K562 (cell line): Measurements from ENCODE around the gene CASP6. TPM values are rescaled to one million over a fixed set of nuclear protein-coding genes. Genes with fewer than 3 reads are reported as not detected.

Source experiments
- CBX1 ChIP-seq: sonication (generic); IDR thresholded peaks from 2 replicates; pipeline ENCODE4 v1.6.1; 2016; ENCODE audit warnings: antibody characterized with exemption, low read depth, mild to moderate bottlenecking
- CEBPG ChIP-seq, 3 experiments: fragments of 200-800 bp in 1 of 3; sonication (Bioruptor generic) in 1 of 3; sonication (generic) in 1 of 3; formaldehyde crosslinking in 1 of 3; IDR thresholded peaks in 2 of 3; conservative IDR thresholded peaks in 1 of 3; 2 replicates each; pipeline versions ENCODE4 v1.6.1 to v1.8.0; 2016 to 2022; ENCODE audit warnings: missing compliant biosample characterization in 2 of 3, missing genetic modification characterization in 2 of 3, mild to moderate bottlenecking in 1 of 3, missing genetic modification reagents in 1 of 3
- CREM ChIP-seq: IDR thresholded peaks from 2 replicates; pipeline ENCODE4 v1.6.1; 2014; ENCODE audit warnings: antibody characterized with exemption, low read depth
- HDAC3 ChIP-seq: fragments of 450-650 bp; IDR thresholded peaks from 2 replicates; pipeline ENCODE4 v1.6.1; 2018; ENCODE audit warnings: borderline replicate concordance, mild to moderate bottlenecking, moderate library complexity; ENCODE audit not compliant: partially characterized antibody
- MEF2A ChIP-seq: IDR thresholded peaks from 2 replicates; pipeline ENCODE4 v1.6.1; 2011; ENCODE audit warnings: low read depth, mild to moderate bottlenecking, low read length, moderate library complexity; ENCODE audit not compliant: control insufficient read depth
- NCOR1 ChIP-seq: fragments of 450-650 bp; IDR thresholded peaks from 2 replicates; pipeline ENCODE4 v1.6.1; 2016; ENCODE audit warnings: mild to moderate bottlenecking, moderate library complexity
- PBX2 ChIP-seq, 2 experiments: IDR thresholded peaks in 1 of 2; conservative IDR thresholded peaks in 1 of 2; 2 replicates each; pipeline ENCODE4 v1.6.1; 2016; ENCODE audit warnings: low read depth in 2 of 2, mild to moderate bottlenecking in 1 of 2, missing compliant biosample characterization in 1 of 2, missing genetic modification characterization in 1 of 2, moderate library complexity in 1 of 2
- SNIP1 ChIP-seq: fragments of 450-650 bp; IDR thresholded peaks from 2 replicates; pipeline ENCODE4 v1.7.1; 2017; ENCODE audit warnings: low read depth, mild to moderate bottlenecking
- SOX6 ChIP-seq: fragments of 450-650 bp; IDR thresholded peaks from 2 replicates; pipeline ENCODE4 v1.6.1; 2014; ENCODE audit warnings: mild to moderate bottlenecking
- SP1 ChIP-seq: sonication (generic); formaldehyde crosslinking; IDR thresholded peaks from 2 replicates; pipeline ENCODE4 v1.8.1; 2022; ENCODE audit warnings: mild to moderate bottlenecking, missing genetic modification reagents
- TAL1 ChIP-seq: fragments of 450-650 bp; IDR thresholded peaks from 2 replicates; pipeline ENCODE4 v1.6.1; 2016; ENCODE audit warnings: mild to moderate bottlenecking
- TCF3 ChIP-seq: sonication (generic); formaldehyde crosslinking; IDR thresholded peaks from 2 replicates; pipeline ENCODE4 v1.4.0; 2020; ENCODE audit warnings: mild to moderate bottlenecking, missing genetic modification reagents
- TEAD4 ChIP-seq, 2 experiments: sonication (generic) in 1 of 2; formaldehyde crosslinking in 1 of 2; IDR thresholded peaks; 2 replicates each; pipeline versions ENCODE4 v1.6.1 to v1.8.0; 2012 to 2022; ENCODE audit warnings: borderline replicate concordance in 1 of 2, inconsistent platforms in 1 of 2, low read length in 1 of 2, mild to moderate bottlenecking in 1 of 2, missing genetic modification reagents in 1 of 2
- U2AF1 ChIP-seq: fragments of 200-400 bp; formaldehyde crosslinking; optimal IDR thresholded peaks from 2 replicates; pipeline ENCODE3; 2017; ENCODE audit warnings: mild to moderate bottlenecking, low read depth, low read length, moderate library complexity
- ZNF175 ChIP-seq: fragments of 200-800 bp; sonication (Bioruptor generic); IDR thresholded peaks from 2 replicates; pipeline ENCODE4 v1.6.1; 2016; ENCODE audit warnings: low read depth, mild to moderate bottlenecking, missing genetic modification characterization, missing compliant biosample characterization
- polyA plus RNA-seq, 8 experiments: library from polyadenylated mRNA; depleted of rRNA in 4 of 8; stranded (reverse) in 5 of 8; unstranded in 3 of 8; fragments of >200 nt; fragmentation: Nextera tagmentation in 2 of 8; fragmentation: Illumina TruSeq in 1 of 8; extraction: Ambion mirVana in 2 of 8; extraction: Trizol in 1 of 8; gene quantifications; 2 replicates each; pipeline versions ENCODE4 v1.2.1 to v1.2.3, GENCODE V29; 2011 to 2014; ENCODE audit warnings: inconsistent platforms in 1 of 8, missing spikeins in 1 of 8
- total RNA-seq, 7 experiments: library from RNA; depleted of rRNA in 6 of 7; stranded (reverse); fragments of >200 nt in 6 of 7; fragmentation: Illumina TruSeq in 2 of 7; extraction: Trizol in 2 of 7; gene quantifications; 2 replicates each; pipeline versions ENCODE4 v1.2.1 to v1.2.3, GENCODE V29; 2011 to 2021; ENCODE audit warnings: low replicate concordance in 1 of 7
- TF ChIP-seq, protein P1 (sequence below): IDR thresholded peaks from 2 replicates; pipeline ENCODE4 v1.6.1; 2016; ENCODE audit warnings: missing genetic modification characterization, missing compliant biosample characterization
- TF ChIP-seq, protein P2 (sequence below): fragments of 450-650 bp; IDR thresholded peaks from 2 replicates; pipeline ENCODE4 v1.6.1; 2016; ENCODE audit warnings: borderline replicate concordance

The CASP6 gene
- total and polyA plus RNA-seq, 9 of the 15 experiments (the other 6 are each of a cell fraction or from before 2014, with no cell fraction given) = 20.8 to 72.7 (median 39.1) TPM

- TF ChIP-seq U2AF1 = no peak
- peak; percentile 51 for TF ChIP-seq CREM
- TF ChIP-seq HDAC3 = no peak
- TF ChIP-seq SP1 (CRISPR knock-in tag) = peak; percentile 40
- TF ChIP-seq MEF2A = peak; percentile 89
- TF ChIP-seq ZNF175 = no peak
- 0 out of 2 replicates have a peak, but pooled peaks have one; percentile 23 for TF ChIP-seq NCOR1
- TF ChIP-seq SOX6 = peak; percentile 53; the same call in 1 of the 2 replicates
- TF ChIP-seq, protein P1, sequence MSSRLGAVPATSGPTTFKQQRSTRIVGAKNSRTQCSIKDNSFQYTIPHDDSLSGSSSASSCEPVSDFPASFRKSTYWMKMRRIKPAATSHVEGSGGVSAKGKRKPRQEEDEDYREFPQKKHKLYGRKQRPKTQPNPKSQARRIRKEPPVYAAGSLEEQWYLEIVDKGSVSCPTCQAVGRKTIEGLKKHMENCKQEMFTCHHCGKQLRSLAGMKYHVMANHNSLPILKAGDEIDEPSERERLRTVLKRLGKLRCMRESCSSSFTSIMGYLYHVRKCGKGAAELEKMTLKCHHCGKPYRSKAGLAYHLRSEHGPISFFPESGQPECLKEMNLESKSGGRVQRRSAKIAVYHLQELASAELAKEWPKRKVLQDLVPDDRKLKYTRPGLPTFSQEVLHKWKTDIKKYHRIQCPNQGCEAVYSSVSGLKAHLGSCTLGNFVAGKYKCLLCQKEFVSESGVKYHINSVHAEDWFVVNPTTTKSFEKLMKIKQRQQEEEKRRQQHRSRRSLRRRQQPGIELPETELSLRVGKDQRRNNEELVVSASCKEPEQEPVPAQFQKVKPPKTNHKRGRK (tag) = no peak
- peak; percentile 59; the same call in 1 of the 2 replicates for TF ChIP-seq CBX1
- TF ChIP-seq, protein P2, sequence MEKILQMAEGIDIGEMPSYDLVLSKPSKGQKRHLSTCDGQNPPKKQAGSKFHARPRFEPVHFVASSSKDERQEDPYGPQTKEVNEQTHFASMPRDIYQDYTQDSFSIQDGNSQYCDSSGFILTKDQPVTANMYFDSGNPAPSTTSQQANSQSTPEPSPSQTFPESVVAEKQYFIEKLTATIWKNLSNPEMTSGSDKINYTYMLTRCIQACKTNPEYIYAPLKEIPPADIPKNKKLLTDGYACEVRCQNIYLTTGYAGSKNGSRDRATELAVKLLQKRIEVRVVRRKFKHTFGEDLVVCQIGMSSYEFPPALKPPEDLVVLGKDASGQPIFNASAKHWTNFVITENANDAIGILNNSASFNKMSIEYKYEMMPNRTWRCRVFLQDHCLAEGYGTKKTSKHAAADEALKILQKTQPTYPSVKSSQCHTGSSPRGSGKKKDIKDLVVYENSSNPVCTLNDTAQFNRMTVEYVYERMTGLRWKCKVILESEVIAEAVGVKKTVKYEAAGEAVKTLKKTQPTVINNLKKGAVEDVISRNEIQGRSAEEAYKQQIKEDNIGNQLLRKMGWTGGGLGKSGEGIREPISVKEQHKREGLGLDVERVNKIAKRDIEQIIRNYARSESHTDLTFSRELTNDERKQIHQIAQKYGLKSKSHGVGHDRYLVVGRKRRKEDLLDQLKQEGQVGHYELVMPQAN = 0 out of 2 replicates have a peak, but pooled peaks have one; percentile 12
- peak; percentile 76 for TF ChIP-seq TEAD4 (IDR thresholded peaks at IDR 0.05; ENCODE audit: low read length)
- no peak for TF ChIP-seq TEAD4 (CRISPR knock-in tag; IDR thresholded peaks at IDR 0.05; ENCODE audit: borderline replicate concordance)
- TF ChIP-seq CEBPG (CRISPR knock-in tag; IDR thresholded peaks at IDR 0.05) = no peak
- TF ChIP-seq CEBPG (tag; conservative IDR thresholded peaks at IDR 0.05 in 1 of 2, IDR thresholded peaks at IDR 0.05 in 1 of 2) = peak; percentile 31 to 53; a peak in 3 of 4 replicates
- TF ChIP-seq PBX2 (CRISPR knock-in tag; IDR thresholded peaks at IDR 0.05; ENCODE audit: low read depth) = no peak
- 0 out of 2 replicates have a peak, but pooled peaks have one; percentile 53 for TF ChIP-seq PBX2 (tag; conservative IDR thresholded peaks at IDR 0.05; ENCODE audit: low read depth)
- TF ChIP-seq TAL1 = peak; percentile 22; the same call in 1 of the 2 replicates
- no peak for TF ChIP-seq SNIP1
- 0 out of 2 replicates have a peak, but pooled peaks have one; percentile 21 for TF ChIP-seq TCF3
Observed at GRCh38 chr4:109730619-109731545, 27.6 kb upstream of the CASP6 start (continued).
